Endothelial cell of umbilical vein (primary cell): ENCODE results near the gene CDKL4. TPM values are rescaled to one million over a fixed set of nuclear protein-coding genes. Genes with fewer than 3 reads are reported as not detected.

ENCODE experiments used
- BruUV-seq: library from RNA; stranded (reverse); fragments of 400-500 nt; replicated peaks from 2 replicates; lab custom pipeline; 2021; lab: Mats Ljungman, UMichigan
- CTCF ChIA-PET: fragments of 300-600, 350-600 bp; sonication (Branson Sonifier 250); formaldehyde crosslinking; loops from one replicate; lab custom pipeline; 2021; ENCODE audit warnings: antibody characterized with exemption, inconsistent platforms; lab: Charles Lee
- POLR2A ChIA-PET: fragments of 300-600, 350-600 bp; sonication (Branson Sonifier 250); formaldehyde crosslinking; loops from one replicate; lab custom pipeline; 2021; ENCODE audit warnings: antibody characterized with exemption, inconsistent platforms; lab: Charles Lee
- DNase-seq: peaks from one replicate; pipeline ENCODE4 v3.0.0-alpha.2; 2011; ENCODE audit warnings: low read depth, low spot score
- FAIRE-seq: peaks from 2 replicates; lab custom pipeline; 2011; peaks lifted over from hg19 to GRCh38; lab: Jason Lieb, UNC
- H2AFZ ChIP-seq: 2 replicates; pipeline ENCODE4 v1.6.0; 2012; ENCODE audit warnings: low read depth, low read length, control low read depth, inconsistent platforms
- H3K27ac ChIP-seq: 2 replicates; pipeline ENCODE4 v1.5.1; 2011; ENCODE audit warnings: low read depth, mild to moderate bottlenecking, control low read depth, low read length, moderate library complexity; ENCODE audit not compliant: insufficient read depth
- H3K27me3 ChIP-seq, 2 experiments: 2 replicates each; pipeline versions ENCODE4 v1.6.0 to v1.6.1; 2011; ENCODE audit warnings: low read length in 2 of 2, mixed read lengths in 1 of 2; ENCODE audit not compliant: control insufficient read depth in 2 of 2, insufficient read depth in 2 of 2
- H3K36me3 ChIP-seq, 2 experiments: 2 replicates in 1 of 2; 3 replicates in 1 of 2; pipeline ENCODE4 v1.5.1; 2011; ENCODE audit warnings: low read length in 2 of 2, mild to moderate bottlenecking in 1 of 2, moderate library complexity in 1 of 2; ENCODE audit not compliant: control insufficient read depth in 2 of 2, insufficient read depth in 2 of 2; ENCODE audit errors: extremely low read depth in 1 of 2
- H3K4me1 ChIP-seq: 3 replicates; pipeline ENCODE4 v1.5.1; 2011; ENCODE audit warnings: mild to moderate bottlenecking, low read length; ENCODE audit not compliant: control insufficient read depth, insufficient read depth; ENCODE audit errors: extremely low read depth
- H3K4me2 ChIP-seq: 2 replicates; pipeline ENCODE4 v1.6.1; 2011; ENCODE audit warnings: low read length, control low read depth, mixed read lengths; ENCODE audit not compliant: insufficient read depth
- H3K4me3 ChIP-seq, 3 experiments: fragments of 200-600 bp in 1 of 3; sonication (generic), shearing (Covaris generic) in 1 of 3; replicated peaks in 1 of 3; 2 replicates each; pipeline ENCODE4 v1.5.1; 2011 to 2016; ENCODE audit warnings: control low read depth in 3 of 3, low read length in 3 of 3, mild to moderate bottlenecking in 2 of 3, inconsistent platforms in 1 of 3, low read depth in 1 of 3, moderate library complexity in 1 of 3; ENCODE audit not compliant: insufficient read depth in 1 of 3
- H3K79me2 ChIP-seq: 2 replicates; pipeline ENCODE4 v1.6.0; 2012; ENCODE audit warnings: low read length, inconsistent platforms; ENCODE audit not compliant: control insufficient read depth, insufficient read depth
- H3K9ac ChIP-seq: replicated peaks from 2 replicates; pipeline ENCODE3; 2011; ENCODE audit warnings: low read length, control low read depth; ENCODE audit not compliant: insufficient read depth; ENCODE audit errors: extremely low read depth
- H3K9me1 ChIP-seq: replicated peaks from 3 replicates; pipeline ENCODE4 v1.6.0; 2011; ENCODE audit warnings: mild to moderate bottlenecking, low read length; ENCODE audit not compliant: control insufficient read depth, insufficient read depth; ENCODE audit errors: extremely low read depth
- H3K9me3 ChIP-seq: replicated peaks from 2 replicates; pipeline ENCODE4 v1.5.1; 2012; ENCODE audit warnings: low read length, inconsistent platforms; ENCODE audit not compliant: control insufficient read depth, insufficient read depth
- H4K20me1 ChIP-seq: replicated peaks from 2 replicates; pipeline ENCODE3; 2011; ENCODE audit warnings: mild to moderate bottlenecking, low read length; ENCODE audit not compliant: control insufficient read depth, insufficient read depth; ENCODE audit errors: extremely low read depth
- CTCF ChIP-seq, 2 donors: IDR thresholded peaks; 1 replicate in 1 of 2; 2 replicates in 1 of 2; pipeline ENCODE4 v1.5.1; 2011; ENCODE audit warnings: low read length in 2 of 2, mild to moderate bottlenecking in 2 of 2, moderate library complexity in 2 of 2, control low read depth in 1 of 2, inconsistent platforms in 1 of 2, low read depth in 1 of 2; ENCODE audit not compliant: insufficient read depth in 1 of 2; ENCODE audit errors: extremely low read depth in 1 of 2
- EZH2 ChIP-seq: IDR thresholded peaks from 2 replicates; pipeline ENCODE4 v1.6.1; 2012; ENCODE audit warnings: borderline replicate concordance, low read depth, mild to moderate bottlenecking, moderate library complexity, low read length, inconsistent platforms; ENCODE audit not compliant: severe bottlenecking
- FOS ChIP-seq: IDR thresholded peaks from 2 replicates; pipeline ENCODE4 v1.6.1; 2011; ENCODE audit warnings: mild to moderate bottlenecking, low read length, moderate library complexity, borderline replicate concordance; ENCODE audit not compliant: insufficient read depth
- GATA2 ChIP-seq: IDR thresholded peaks from 2 replicates; pipeline ENCODE4 v1.7.0; 2011; ENCODE audit warnings: low read depth, mild to moderate bottlenecking, moderate library complexity, mixed read lengths, low read length; ENCODE audit not compliant: insufficient read length, insufficient read depth
- JUN ChIP-seq: IDR thresholded peaks from 2 replicates; pipeline ENCODE4 v1.6.1; 2011; ENCODE audit warnings: borderline replicate concordance, low read depth; ENCODE audit not compliant: insufficient read length, insufficient read depth
- MAX ChIP-seq: IDR thresholded peaks from 2 replicates; pipeline ENCODE4 v1.6.1; 2011; ENCODE audit not compliant: insufficient read depth, insufficient read length
- MYC ChIP-seq: IDR thresholded peaks from one replicate; pipeline ENCODE4 v1.6.1; 2011; ENCODE audit warnings: mild to moderate bottlenecking, low read depth, low read length
- POLR2A ChIP-seq: IDR thresholded peaks from 2 replicates; pipeline ENCODE4 v1.6.1; 2012; ENCODE audit warnings: low read depth, mild to moderate bottlenecking, control low read depth, low read length
- POLR2AphosphoS5 ChIP-seq: IDR thresholded peaks from 2 replicates; pipeline ENCODE4 v1.6.1; 2012; ENCODE audit warnings: low read depth, mild to moderate bottlenecking, control low read depth, low read length, moderate library complexity; ENCODE audit not compliant: insufficient read depth
- dilution Hi-C: fragments of 300-500 bp; cut with MboI; formaldehyde crosslinking; loops from one replicate; pipeline ENCODE4 v1.15.0; 2019; ENCODE audit warnings: low sequenced_read_pairs; ENCODE audit not compliant: extremely low pct_ligation_motif_present
- intact Hi-C: fragments of 100-400 bp; cut with micrococcal nuclease; formaldehyde crosslinking; loops from one replicate; pipeline ENCODE4 v1.10.0; 2022
- polyA plus RNA-seq, 4 experiments: library from polyadenylated mRNA; depleted of rRNA in 3 of 4; stranded (reverse) in 3 of 4; unstranded in 1 of 4; fragments of >200 nt; gene quantifications; 2 replicates each; pipeline versions ENCODE4 v1.2.1 to v1.2.3, GENCODE V29; 2011 to 2012; ENCODE audit warnings: missing spikeins in 1 of 4
- total RNA-seq: library from RNA; stranded (reverse); gene quantifications from 2 replicates; pipeline ENCODE4 v1.2.3, GENCODE V29; 2021

Gene CDKL4
- total and polyA plus RNA-seq, 2 donors (not counting 3 experiments of a cell fraction or from before 2014, with no cell fraction given), result 0.17 to 0.75 TPM

GRCh38 chr2:39240758-39241157, 3.0 kb downstream of the CDKL4 start:
- H3K36me3 ChIP-seq, result no peaks in the 10 kb centered on the region
- ChIA-PET CTCF (interaction anchor here (0.9 kb wide), 1 partner anchor 8 kb away, joined by 3 read pairs; no protein-coding TSS in a partner anchor), POLR2A (no interaction called here)
- TF ChIP-seq JUN, result no peak
- TF ChIP-seq CTCF (IDR thresholded peaks at IDR 0.05; ENCODE audit: extremely low read depth in 1 of 2, insufficient read depth in 1 of 2, low read depth in 1 of 2, low read length in 2 of 2), result no peak
- TF ChIP-seq FOS, result no peak
- TF ChIP-seq MYC, result no peak
- no peak for TF ChIP-seq POLR2AphosphoS5
- no peak for TF ChIP-seq POLR2A
- no peak for TF ChIP-seq MAX
- TF ChIP-seq EZH2, result no peak
- no peak for TF ChIP-seq GATA2
- FAIRE-seq (no peak), DNase-seq (no peak)
- H3K4me3 ChIP-seq, result no peak overlapping the region
- no peak overlapping the region for H2AFZ ChIP-seq
- H3K4me2 ChIP-seq, result no peak overlapping the region
- no peaks in the 10 kb centered on the region for H3K9me1 ChIP-seq
- H3K9me3 ChIP-seq, result no peaks in the 10 kb centered on the region
- no peak overlapping the region for H3K27ac ChIP-seq
- H3K27me3 ChIP-seq, result no peaks in the 10 kb centered on the region
- dilution Hi-C loops (loop anchor here (25.0 kb wide), 1 partner anchor 178 kb away; no protein-coding TSS in a partner anchor), intact Hi-C loops (no loop called here)
- H3K79me2 ChIP-seq, result no peaks in the 10 kb centered on the region
- no TSS peak for BruUV-seq
- H3K4me1 ChIP-seq, result peaks cover 5% of the 10 kb centered on the region
- no peak overlapping the region for H3K9ac ChIP-seq
- H4K20me1 ChIP-seq, result no peaks in the 10 kb centered on the region
